Fibroblast of skin of abdomen (primary cell): Measurements from ENCODE around the gene METTL16.
A peak's percentile ranks its signal among the peaks of the same experiment; 100 is the strongest.
"Not testable (repeated sequence)": the region's sequence is repeated elsewhere in the genome, so short reads cannot be mapped to it uniquely, and the experiment has no call there.

Experiments
- DNase-seq: peaks from one replicate; pipeline ENCODE4 v3.0.0-alpha.2; 2013

Gene METTL16

GRCh38 chr17:2449486-2449885, 62.2 kb downstream of the METTL16 start:
- peak; percentile 17 for DNase-seq

DNA sequence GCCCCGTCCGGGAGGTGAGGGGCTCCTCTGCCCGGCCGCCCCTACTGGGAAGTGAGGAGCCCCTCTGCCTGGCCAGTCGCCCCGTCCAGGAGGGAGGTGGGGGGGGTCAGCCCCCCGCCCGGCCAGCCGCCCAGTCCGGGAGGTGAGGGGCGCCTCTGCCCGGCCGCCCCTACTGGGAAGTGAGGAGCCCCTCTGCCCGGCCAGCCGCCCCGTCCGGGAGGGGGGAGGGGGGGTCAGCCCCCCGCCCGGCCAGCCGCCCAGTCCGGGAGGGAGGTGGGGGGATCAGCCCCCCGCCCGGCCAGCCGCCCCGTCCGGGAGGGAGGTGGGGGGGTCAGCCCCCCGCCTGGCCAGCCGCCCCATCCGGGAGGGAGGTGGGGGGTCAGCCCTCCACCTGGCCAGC, 64.2 kb downstream of the METTL16 start:
- DNase-seq = not testable (repeated sequence)

- DNase-seq = no peak
Measured at GRCh38 chr17:2445638-2446037, 66.0 kb downstream of the METTL16 start.

DNA sequence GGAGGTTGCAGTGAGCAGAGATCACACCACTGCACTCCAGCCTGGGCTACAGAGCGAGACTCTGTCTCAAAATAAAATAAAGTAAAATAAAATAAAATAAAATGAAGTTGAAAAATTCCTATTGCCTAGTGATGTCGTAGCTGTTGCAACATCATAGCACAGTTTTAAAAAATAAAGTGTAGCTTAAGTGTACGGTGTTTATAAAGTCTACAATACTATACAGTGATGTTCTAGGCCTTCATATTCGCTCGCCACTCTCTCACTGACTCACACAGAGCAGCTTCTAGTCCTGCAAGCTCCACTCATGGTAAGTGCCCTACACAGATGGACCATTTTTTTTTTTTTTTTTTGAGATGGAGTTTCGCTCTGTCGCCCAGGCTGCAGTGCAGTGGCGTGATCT, 67.3 kb downstream of the METTL16 start:
- DNase-seq = no peak

- no peak for DNase-seq
Measured at GRCh38 chr17:2442166-2442565, 69.5 kb downstream of the METTL16 start.

GRCh38 chr17:2440930-2441329, 70.8 kb downstream of the METTL16 start:
- DNase-seq = no peak

DNA sequence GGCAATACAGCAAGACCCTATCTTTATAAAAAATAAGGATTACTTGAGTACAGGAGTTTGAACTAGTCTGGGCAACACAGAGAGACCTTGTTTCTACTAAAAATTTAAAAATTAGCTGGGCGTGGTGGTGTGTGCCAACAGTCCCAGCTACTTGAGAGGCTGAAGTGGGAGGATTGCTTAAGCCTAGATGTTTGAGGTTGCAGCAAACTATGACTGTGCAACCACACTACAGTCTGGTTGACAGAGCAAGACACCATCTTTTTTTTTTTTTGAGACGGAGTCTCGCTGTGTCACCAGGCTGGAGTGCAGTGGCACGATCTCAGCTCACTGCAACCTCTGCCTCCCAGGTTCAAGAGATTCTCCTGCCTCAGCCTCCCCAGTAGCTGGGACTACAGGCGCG, 71.7 kb downstream of the METTL16 start:
- peak; percentile 32 for DNase-seq

GRCh38 chr17:2438823-2439222, 72.9 kb downstream of the METTL16 start:
- DNase-seq = peak; percentile 36

DNA sequence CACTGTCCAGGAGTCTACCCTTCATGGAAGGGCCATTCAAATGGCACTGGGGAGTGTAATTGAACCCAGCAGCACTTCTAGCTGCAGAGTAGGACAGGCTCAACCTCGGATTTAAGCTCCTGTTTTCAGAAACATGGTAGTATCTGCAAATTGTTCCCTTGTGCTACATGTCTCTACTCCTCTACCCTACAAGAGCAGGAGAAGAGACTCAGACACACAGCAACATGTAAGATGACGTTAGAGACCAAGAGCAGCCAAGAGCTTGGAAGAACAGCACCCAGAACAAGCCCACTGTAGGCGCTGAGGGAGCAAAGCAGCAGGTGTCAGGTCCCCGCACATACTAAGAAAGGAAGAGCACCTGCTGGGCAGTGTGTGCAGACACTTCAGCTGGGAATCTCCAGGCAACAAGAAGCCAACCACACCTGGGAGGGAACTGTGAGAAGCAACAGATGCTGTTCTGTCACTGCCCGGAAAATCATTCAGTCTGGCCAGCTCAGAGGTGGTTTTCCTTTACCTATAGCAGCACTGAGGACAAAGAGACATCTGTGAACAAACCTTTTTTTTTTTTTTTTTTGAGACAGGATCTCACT, 75.3 kb downstream of the METTL16 start:
- DNase-seq = no peak

GRCh38 chr17:2435862-2436261, 75.8 kb downstream of the METTL16 start:
- no peak for DNase-seq

GRCh38 chr17:2435181-2435741, 76.4 kb downstream of the METTL16 start:
- DNase-seq = peak; percentile 45

GRCh38 chr17:2433696-2434095, 78.0 kb downstream of the METTL16 start:
- DNase-seq = peak; percentile 40

DNA sequence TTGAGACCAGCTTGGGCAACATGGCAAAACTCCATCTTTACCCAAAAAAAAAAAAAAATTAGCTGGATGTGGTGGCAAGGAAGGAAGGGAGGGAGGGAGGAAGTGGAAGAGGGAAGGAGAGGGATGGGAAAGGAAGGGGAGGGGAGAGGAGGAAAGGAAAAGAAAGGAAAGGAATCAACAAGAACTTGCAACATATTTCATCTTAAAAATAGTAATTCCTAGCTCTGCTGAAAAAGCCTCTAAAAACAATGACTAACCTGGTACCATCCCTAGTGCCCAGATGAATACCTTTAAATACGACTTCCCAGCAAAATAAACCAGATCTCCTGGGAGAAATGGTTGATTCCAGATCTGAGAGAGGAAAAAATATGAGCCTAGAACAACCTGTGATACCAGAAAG, 83.8 kb downstream of the METTL16 start:
- no peak for DNase-seq

- DNase-seq = no peak
Measured at GRCh38 chr17:2427215-2427614, 84.5 kb downstream of the METTL16 start.

DNA sequence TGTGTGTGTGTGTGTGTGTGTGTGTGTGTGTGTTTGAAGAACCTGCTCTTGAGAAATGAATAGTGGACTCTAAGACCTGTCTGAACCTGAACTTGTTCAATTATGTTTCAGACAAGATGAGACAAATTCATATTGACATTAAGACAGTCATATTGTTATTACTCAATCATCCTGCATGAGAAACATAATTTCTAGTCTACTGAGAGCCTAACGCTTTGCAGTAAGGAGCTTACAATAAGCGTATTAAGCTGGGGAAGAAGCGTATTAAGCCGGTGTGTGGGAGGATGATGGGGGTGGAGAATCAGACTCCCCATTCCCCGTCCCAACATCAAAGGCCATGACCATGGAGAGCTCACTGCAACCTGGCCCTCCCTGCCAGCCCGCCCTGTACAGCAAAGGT, 88.4 kb downstream of the METTL16 start:
- DNase-seq = no peak

GRCh38 chr17:2421315-2422147, 90.2 kb downstream of the METTL16 start:
- no peak for DNase-seq

- DNase-seq = no peak
Measured at GRCh38 chr17:2420176-2420575, 91.5 kb downstream of the METTL16 start.

DNA sequence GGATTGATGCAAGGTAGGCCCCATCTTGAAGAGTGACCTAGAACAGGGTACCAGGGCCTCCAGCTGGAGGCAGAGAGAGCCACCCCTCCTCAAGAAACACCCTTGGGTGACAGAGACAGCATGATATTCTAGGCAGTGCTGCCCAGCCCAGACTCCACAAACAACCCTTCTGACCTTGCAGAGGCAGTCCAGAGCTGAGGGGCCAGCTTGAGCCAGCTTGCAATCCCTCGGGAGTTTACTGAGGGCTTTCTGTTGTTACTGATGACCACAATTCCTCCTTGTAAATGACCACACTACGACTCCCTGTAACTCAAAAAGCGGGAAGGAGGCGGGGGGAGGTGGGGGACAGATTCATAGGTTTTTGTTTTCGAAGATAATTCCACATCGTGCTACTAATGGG, 92.2 kb downstream of the METTL16 start:
- DNase-seq = no peak

DNA sequence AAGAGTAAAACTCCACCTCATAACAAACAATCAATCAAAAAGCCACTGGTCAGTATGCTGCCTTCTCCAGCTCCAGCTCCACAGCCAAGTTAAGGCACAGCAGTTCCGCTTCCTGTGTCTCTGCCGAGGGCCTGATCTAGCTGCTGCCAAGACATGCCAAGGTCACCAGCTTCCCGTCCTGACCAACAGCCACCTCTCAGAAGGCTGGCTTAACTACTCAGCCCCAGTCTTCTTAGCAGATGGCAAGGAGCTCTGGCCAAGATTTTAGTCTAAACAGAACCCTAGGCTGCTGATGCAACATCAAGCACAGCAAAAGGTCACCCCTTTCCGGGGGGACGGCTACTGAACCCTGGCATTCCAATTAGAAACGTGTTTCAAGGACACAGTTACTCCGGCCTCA, 93.1 kb downstream of the METTL16 start:
- no peak for DNase-seq

DNA sequence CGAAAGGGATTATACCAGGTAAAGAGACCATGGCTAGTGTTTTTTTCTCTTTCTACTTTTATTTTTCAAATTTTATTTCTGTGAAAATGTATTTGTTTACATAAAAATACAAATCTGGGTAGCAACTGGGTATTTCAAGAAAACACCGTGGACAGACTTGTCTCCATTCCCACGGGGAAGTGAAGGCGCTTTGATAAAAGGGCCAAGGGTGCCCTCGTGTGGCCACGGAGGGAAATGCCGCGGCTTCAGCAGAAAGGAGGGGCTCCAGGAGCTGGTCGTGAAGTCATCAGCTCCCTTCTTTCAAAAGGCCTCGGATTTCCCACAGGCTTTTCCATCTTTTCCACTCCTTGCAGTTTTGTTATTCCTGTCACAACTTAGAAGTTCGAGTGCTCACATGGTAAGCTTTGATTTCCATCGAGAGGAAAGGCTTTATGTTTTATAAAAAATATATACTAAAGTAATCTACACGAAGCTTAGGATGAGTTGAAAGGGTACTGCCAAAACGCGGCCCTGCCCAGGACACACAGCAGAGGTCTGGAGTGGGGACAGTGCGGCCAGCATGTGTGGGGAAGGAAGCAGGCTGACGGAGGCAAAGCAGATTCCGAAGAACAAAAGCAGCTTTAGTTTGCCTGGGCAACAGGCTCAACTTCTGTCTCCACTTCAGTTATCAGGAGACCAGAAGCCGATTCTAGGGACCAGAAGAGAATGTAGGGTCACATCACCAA, 95.5 kb downstream of the METTL16 start:
- peak; percentile 79 for DNase-seq

- DNase-seq = no peak
Measured at GRCh38 chr17:2415081-2415480, 96.6 kb downstream of the METTL16 start.

DNA sequence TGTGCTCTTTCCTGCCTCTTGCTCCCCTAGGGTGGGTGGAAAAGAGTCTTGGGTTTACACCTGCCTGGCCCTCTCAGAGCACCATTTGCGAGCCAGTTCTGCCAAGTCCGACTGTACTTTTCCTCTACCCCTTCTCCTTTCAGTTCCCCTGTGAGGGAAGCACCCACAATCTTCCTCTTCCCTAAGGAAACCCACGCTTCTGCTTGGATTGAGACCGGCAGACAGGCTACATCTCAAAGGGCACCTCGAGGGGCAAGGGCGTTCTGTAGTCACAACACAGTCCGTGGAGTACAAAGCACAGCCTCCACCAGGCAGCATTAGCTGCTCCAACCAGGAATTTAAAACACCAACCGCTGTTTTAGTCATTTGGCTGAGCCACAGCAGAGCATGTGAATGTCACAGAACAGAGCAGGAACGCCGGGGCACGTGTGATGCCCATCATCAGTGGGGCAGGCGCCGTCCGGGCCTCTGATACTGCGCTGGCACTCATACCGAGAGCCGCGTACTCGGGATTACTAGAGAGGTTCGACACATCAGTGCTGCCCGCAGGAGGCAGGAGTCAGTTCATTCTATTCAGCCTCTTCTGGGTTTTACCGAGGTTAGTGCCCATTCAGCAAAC, 97.1 kb downstream of the METTL16 start:
- no peak for DNase-seq

DNA sequence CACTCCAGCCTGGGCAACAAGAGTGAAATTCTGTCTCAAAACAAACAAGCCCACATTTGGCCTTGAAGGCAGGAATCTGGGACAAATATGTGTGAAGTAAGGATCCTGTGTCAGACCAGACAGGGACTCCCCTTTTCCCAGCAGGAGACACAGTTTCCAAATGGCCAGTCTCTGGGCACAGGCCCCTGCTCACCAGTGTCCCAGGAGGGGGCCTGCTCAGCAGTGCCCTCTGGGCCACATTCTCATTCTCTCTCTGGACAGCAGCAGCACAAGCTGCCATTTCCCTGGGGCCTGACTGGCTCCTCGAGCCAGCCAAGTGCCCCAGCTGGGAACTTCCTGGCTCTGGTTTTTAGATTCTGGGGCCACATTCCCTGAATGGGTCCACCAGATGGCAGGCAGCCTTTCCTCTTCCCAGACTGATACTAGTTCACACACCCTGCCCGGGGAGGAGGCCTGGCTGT, 99.1 kb downstream of the METTL16 start:
- no peak for DNase-seq
